HG03097 (cell line): ENCODE results near the gene B4GALT3.

ENCODE experiments used
- ATAC-seq: cut with Tn5 transposase; IDR thresholded peaks from one replicate; pipeline ENCODE4 v1.9.1; 2021; ENCODE audit not compliant: unreplicated experiment, low FRiP score

The B4GALT3 gene

GRCh38 chr1:161164901-161165610, 12.3 kb downstream of the B4GALT3 start:
- no peak for ATAC-seq

- ATAC-seq: no peak
Observed at GRCh38 chr1:161163793-161164192, 13.5 kb downstream of the B4GALT3 start.

GRCh38 chr1:161162806-161163205, 14.5 kb downstream of the B4GALT3 start:
- no peak for ATAC-seq

- no peak for ATAC-seq
Observed at GRCh38 chr1:161162052-161162451, 15.3 kb downstream of the B4GALT3 start.

GRCh38 chr1:161161652-161162051, 15.7 kb downstream of the B4GALT3 start:
- ATAC-seq: no peak

GRCh38 chr1:161160671-161161145, 16.6 kb downstream of the B4GALT3 start:
- no peak for ATAC-seq

- no peak for ATAC-seq
Observed at GRCh38 chr1:161159913-161160243, 17.4 kb downstream of the B4GALT3 start.

GRCh38 chr1:161159087-161159912, 18.0 kb downstream of the B4GALT3 start, which contains the start of gene USP21:
Gene USP21, plus strand, starts transcription at chr1:161159500. Its CDS starts 1,141 bp downstream, at chr1:161160641.
- peak; percentile 67 for ATAC-seq

GRCh38 chr1:161158316-161159010, 18.8 kb downstream of the B4GALT3 start:
- ATAC-seq: no peak

- no peak for ATAC-seq
Observed at GRCh38 chr1:161157867-161158266, 19.4 kb downstream of the B4GALT3 start.

- ATAC-seq: peak; percentile 80
Observed at GRCh38 chr1:161153682-161154337, 23.5 kb downstream of the B4GALT3 start, which contains the start of gene UFC1. Gene UFC1, plus strand, starts transcription at chr1:161153978. Its CDS starts 20 bp downstream, at chr1:161153998.

GRCh38 chr1:161153176-161153575, 24.1 kb downstream of the B4GALT3 start:
- ATAC-seq: no peak

- ATAC-seq: no peak
Observed at GRCh38 chr1:161145832-161146231, 31.5 kb downstream of the B4GALT3 start.

GRCh38 chr1:161140755-161141400, 36.4 kb downstream of the B4GALT3 start:
- no peak for ATAC-seq

GRCh38 chr1:161139766-161140165, 37.5 kb downstream of the B4GALT3 start:
- no peak for ATAC-seq

- no peak for ATAC-seq
Observed at GRCh38 chr1:161138431-161138830, 38.9 kb downstream of the B4GALT3 start.

- no peak for ATAC-seq
Observed at GRCh38 chr1:161137881-161138280, 39.4 kb downstream of the B4GALT3 start.

- ATAC-seq: no peak
Observed at GRCh38 chr1:161133220-161133740, 44.0 kb downstream of the B4GALT3 start.

- ATAC-seq: peak; percentile 92
Observed at GRCh38 chr1:161132410-161133219, 44.7 kb downstream of the B4GALT3 start, which contains the start of gene DEDD. Gene DEDD, minus strand, starts transcription at chr1:161132667. Its CDS starts 8,205 bp downstream, at chr1:161124462.
